Central memory CD8-positive, alpha-beta T cell (primary cell): Measurements from ENCODE around the gene THRA.

Experiments used
- ATAC-seq: fragments of 150-1000 bp; cut with Tn5 transposase; replicated peaks from 2 replicates; pipeline ENCODE4 v1.10.0; 2022; ENCODE audit warnings: mild to moderate bottlenecking, moderate FRiP score, moderate number of reproducible peaks; ENCODE audit not compliant: poor library complexity, severe bottlenecking; ENCODE audit errors: extremely low read depth
- DNase-seq, 2 donors: peaks; one replicate each; pipeline ENCODE4 v3.0.0; 2021; ENCODE audit warnings: low spot score in 2 of 2
- H3K27ac Mint-ChIP-seq: one replicate; pipeline ENCODE4 v1.8.0; 2022; ENCODE audit warnings: low read depth, mild to moderate bottlenecking, moderate library complexity, mixed read lengths
- H3K27me3 Mint-ChIP-seq: one replicate; pipeline ENCODE4 v1.8.0; 2022; ENCODE audit warnings: mixed read lengths
- H3K36me3 Mint-ChIP-seq: one replicate; pipeline ENCODE4 v1.8.0; 2022; ENCODE audit warnings: mild to moderate bottlenecking, moderate library complexity, mixed read lengths; ENCODE audit not compliant: insufficient read depth
- H3K4me1 Mint-ChIP-seq: one replicate; pipeline ENCODE4 v1.8.0; 2022; ENCODE audit warnings: mixed read lengths
- H3K4me3 Mint-ChIP-seq: one replicate; pipeline ENCODE4 v1.8.0; 2022; ENCODE audit warnings: mild to moderate bottlenecking, moderate library complexity, mixed read lengths
- H3K9me3 Mint-ChIP-seq: one replicate; pipeline ENCODE4 v1.8.0; 2022; ENCODE audit warnings: mixed read lengths

The THRA gene

DNA sequence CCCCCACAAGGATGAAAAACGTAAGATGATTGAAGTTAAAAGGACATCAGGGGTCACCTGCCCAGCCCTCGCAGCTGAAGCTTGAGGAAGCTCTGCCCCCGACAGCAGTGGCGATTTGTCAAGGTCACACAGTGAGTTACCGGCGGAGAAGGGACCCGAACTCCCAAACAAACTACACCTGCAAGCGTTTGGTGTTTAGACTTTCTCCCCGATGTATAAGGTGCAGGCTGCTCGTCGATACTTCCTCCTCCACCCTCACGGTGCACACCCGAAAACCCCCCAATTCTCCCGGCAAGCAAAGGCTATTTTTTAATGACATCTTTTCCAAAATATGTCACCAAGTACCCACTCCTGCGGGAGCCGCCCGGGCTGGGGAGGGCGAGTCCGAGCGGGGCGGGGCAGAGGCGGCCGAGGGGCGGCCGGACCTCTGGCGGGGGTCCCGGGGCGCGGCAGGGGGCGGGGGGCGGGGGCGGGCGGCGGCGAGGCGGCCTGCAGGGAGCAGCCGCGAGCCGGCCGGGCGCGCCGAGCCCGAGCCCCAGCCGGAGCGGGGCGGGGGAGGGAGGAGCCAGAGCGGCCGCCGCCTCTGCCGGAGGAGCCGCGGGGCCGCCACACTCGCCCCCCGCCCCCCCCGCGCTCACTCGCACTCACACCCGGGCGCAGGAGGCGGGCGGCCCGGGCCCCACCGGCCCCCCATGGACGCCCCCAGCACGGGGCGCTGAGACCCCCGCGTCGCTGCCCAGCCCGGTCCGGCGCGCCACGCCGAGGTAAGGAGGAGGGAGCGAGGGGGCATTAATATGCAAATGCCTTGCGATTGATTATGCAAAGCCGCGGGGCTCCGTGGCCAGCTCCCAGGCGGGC, at the start of gene THRA:
Gene THRA, plus strand, starts transcription at position 637 of the 858 bp plus-strand sequence. CDS start 11,524 bp downstream, outside the sequence.
- DNase-seq: peak in 1 of 2 donors; percentile 31

DNA sequence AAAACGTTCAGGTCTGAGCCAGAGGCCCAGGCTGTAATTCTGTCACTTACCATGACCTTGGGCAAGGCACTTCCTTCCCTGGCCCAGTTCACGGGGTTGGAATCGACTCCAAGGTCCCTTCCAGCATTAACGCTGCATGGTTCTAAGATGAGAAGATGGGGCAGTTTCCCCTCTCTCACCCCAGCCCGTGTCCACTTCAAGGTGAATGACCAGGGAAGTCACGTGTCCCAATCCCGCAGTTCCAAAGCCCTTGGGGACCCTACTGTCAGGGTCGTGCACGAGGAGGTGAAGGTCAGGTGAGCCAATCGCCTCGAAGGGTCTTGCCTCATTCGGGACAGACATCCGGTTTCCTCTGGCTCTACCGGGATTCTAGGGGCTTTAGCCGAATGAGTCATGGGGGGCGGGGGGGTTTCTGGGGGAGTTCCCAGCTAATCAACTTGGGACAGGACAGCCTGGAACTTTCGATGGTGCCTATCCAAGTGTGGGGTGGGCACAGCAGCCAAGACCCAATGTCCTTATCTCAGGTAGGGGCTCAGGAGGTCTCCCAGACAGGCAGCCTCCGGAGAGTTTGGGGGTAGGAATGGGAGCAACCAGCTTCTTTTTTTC, 48.3 kb upstream of the THRA start:
- Mint-ChIP-seq H3K4me1 (peaks cover 6% of the 10 kb centered on the region), H3K4me3 (no peak overlapping the region), H3K36me3 (peaks cover 6% of the 10 kb centered on the region), H3K27ac (no peak overlapping the region), H3K27me3 (no peaks in the 10 kb centered on the region), H3K9me3 (no peaks in the 10 kb centered on the region)
- ATAC-seq (no peak), DNase-seq (no peak)

More for the DNA sequence above, at the start of gene THRA:
- no peaks in the 10 kb centered on the region for H3K27me3 Mint-ChIP-seq
- H3K27ac Mint-ChIP-seq: peak within 1 kb of the TSS; percentile 30
- peak; percentile 91 for ATAC-seq
- H3K4me3 Mint-ChIP-seq: peak within 1 kb of the TSS; percentile 86
- no peaks in the 10 kb centered on the region for H3K36me3 Mint-ChIP-seq
- no peaks in the 10 kb centered on the region for H3K9me3 Mint-ChIP-seq
- H3K4me1 Mint-ChIP-seq: peaks cover 40% of the 10 kb centered on the region

GRCh38 chr17:40015005-40015997, 47.5 kb upstream of the THRA start, which contains the start of gene CSF3:
CSF3 (plus strand) TSS chr17:40015440; CDS start chr17:40015475, 35 bp downstream.
- Mint-ChIP-seq H3K4me1 (peaks cover 6% of the 10 kb centered on the region), H3K36me3 (peaks cover 7% of the 10 kb centered on the region)
- ATAC-seq: no peak

GRCh38 chr17:40015998-40016985, 46.5 kb upstream of the THRA start:
- peaks cover 13% of the 10 kb centered on the region for H3K36me3 Mint-ChIP-seq
- no peak for ATAC-seq
- DNase-seq: no peak
- H3K27ac Mint-ChIP-seq: no peak overlapping the region
- H3K9me3 Mint-ChIP-seq: no peaks in the 10 kb centered on the region
- no peaks in the 10 kb centered on the region for H3K27me3 Mint-ChIP-seq
- H3K4me3 Mint-ChIP-seq: no peak overlapping the region
- H3K4me1 Mint-ChIP-seq: peaks cover 6% of the 10 kb centered on the region

More at GRCh38 chr17:40015005-40015997, 47.5 kb upstream of the THRA start, which contains the start of gene CSF3:
- no peak for DNase-seq
- H3K27ac Mint-ChIP-seq: no peak within 1 kb of the TSS
- H3K27me3 Mint-ChIP-seq: no peaks in the 10 kb centered on the region
- H3K9me3 Mint-ChIP-seq: no peaks in the 10 kb centered on the region
- H3K4me3 Mint-ChIP-seq: no peak within 1 kb of the TSS

DNA sequence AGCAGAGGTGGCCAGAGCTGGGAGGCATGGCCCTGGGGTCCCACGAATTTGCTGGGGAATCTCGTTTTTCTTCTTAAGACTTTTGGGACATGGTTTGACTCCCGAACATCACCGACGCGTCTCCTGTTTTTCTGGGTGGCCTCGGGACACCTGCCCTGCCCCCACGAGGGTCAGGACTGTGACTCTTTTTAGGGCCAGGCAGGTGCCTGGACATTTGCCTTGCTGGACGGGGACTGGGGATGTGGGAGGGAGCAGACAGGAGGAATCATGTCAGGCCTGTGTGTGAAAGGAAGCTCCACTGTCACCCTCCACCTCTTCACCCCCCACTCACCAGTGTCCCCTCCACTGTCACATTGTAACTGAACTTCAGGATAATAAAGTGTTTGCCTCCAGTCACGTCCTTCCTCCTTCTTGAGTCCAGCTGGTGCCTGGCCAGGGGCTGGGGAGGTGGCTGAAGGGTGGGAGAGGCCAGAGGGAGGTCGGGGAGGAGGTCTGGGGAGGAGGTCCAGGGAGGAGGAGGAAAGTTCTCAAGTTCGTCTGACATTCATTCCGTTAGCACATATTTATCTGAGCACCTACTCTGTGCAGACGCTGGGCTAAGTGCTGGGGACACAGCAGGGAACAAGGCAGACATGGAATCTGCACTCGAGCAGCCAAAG, 45.2 kb upstream of the THRA start:
- H3K36me3 Mint-ChIP-seq: peaks cover 14% of the 10 kb centered on the region
- no peaks in the 10 kb centered on the region for H3K27me3 Mint-ChIP-seq
- H3K4me1 Mint-ChIP-seq: peaks cover 6% of the 10 kb centered on the region
- no peak overlapping the region for H3K4me3 Mint-ChIP-seq
- DNase-seq (no peak), ATAC-seq (no peak)
- no peaks in the 10 kb centered on the region for H3K9me3 Mint-ChIP-seq
- H3K27ac Mint-ChIP-seq: no peak overlapping the region

DNA sequence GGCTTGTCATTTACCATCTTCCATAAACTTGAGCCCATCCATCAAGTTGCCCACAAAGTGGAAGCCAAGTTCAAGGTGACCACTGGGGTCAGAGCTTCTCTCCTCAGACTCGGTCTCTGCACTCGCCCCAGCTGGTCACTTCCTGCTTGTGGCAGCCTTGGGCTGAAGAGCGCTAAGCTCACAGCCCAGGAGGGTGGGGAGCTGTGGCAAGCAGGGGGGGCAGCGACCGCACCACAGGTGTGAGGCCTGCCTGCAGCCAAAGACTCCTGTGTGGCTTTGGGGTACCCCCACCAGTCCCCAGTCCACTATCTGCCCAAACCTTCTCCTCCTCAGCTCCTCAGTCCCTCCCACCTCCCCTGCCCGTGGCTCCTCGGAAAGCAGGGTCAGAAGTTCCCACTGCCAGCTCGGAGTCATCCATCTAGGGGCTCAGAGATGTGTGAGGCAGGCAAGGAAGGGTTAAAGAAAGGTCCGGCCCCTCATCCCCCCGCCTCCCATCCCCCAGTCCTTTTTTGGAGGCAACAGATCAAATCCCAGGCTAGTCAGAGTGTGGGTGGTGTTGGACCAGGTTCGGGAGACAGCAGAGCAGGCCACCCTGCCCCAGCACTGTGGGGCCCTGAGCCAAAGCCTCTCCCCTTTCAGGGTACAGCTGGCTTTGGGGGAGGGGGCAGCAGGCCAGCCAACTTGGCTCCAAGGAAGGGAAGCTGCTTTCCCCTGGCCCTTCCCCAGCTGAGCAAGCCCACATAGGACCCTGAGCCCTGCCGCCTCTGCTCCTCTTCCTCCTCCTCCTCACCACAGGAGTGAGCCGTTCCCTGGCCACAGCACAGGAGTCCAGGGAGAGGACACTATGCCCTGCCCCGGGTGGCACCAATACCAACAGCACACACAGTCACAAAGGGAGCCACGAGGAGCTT, 44.3 kb upstream of the THRA start:
- Mint-ChIP-seq H3K27ac (no peak overlapping the region), H3K36me3 (peaks cover 14% of the 10 kb centered on the region), H3K27me3 (no peaks in the 10 kb centered on the region), H3K4me1 (peaks cover 5% of the 10 kb centered on the region), H3K9me3 (no peaks in the 10 kb centered on the region), H3K4me3 (no peak overlapping the region)
- DNase-seq (no peak), ATAC-seq (no peak)

- no peaks in the 10 kb centered on the region for H3K4me1 Mint-ChIP-seq
- H3K27me3 Mint-ChIP-seq: no peaks in the 10 kb centered on the region
- peaks cover 16% of the 10 kb centered on the region for H3K36me3 Mint-ChIP-seq
- H3K27ac Mint-ChIP-seq: no peak overlapping the region
- DNase-seq (no peak), ATAC-seq (no peak)
- no peak overlapping the region for H3K4me3 Mint-ChIP-seq
- no peaks in the 10 kb centered on the region for H3K9me3 Mint-ChIP-seq
These were observed 43.4 kb upstream of the THRA start for GRCh38 chr17:40019140-40019991.

GRCh38 chr17:40020146-40020545, 42.6 kb upstream of the THRA start:
- Mint-ChIP-seq H3K4me1 (no peaks in the 10 kb centered on the region), H3K27ac (no peak overlapping the region), H3K36me3 (peaks cover 20% of the 10 kb centered on the region), H3K9me3 (no peaks in the 10 kb centered on the region), H3K4me3 (no peak overlapping the region), H3K27me3 (no peaks in the 10 kb centered on the region)
- ATAC-seq (no peak), DNase-seq (no peak)

- Mint-ChIP-seq H3K27me3 (no peaks in the 10 kb centered on the region), H3K4me1 (peaks cover 13% of the 10 kb centered on the region), H3K9me3 (no peaks in the 10 kb centered on the region), H3K36me3 (peaks cover 20% of the 10 kb centered on the region), H3K4me3 (no peak overlapping the region), H3K27ac (no peak overlapping the region)
- DNase-seq (no peak), ATAC-seq (no peak)
These were observed 41.3 kb upstream of the THRA start for GRCh38 chr17:40021451-40021971.
